Activated CD4-positive, alpha-beta T cell treated with anti-CD3 and anti-CD28 coated beads, Interleukin-2, amount 10 ng/mL, durations not matched to agents 7 days and 5 days (primary cell): Measurements from ENCODE around the gene CCT7. TPM values are rescaled to one million over a fixed set of nuclear protein-coding genes. Genes with fewer than 3 reads are reported as not detected.

ENCODE experiments used
- CTCF ChIA-PET: fragments of 350-600 bp; sonication (Branson Sonifier 250); formaldehyde crosslinking; loops from one replicate; lab custom pipeline; 2021; ENCODE audit warnings: antibody characterized with exemption; lab: Charles Lee
- POLR2A ChIA-PET: fragments of 350-600 bp; sonication (Branson Sonifier 250); formaldehyde crosslinking; loops from one replicate; lab custom pipeline; 2021; ENCODE audit warnings: antibody characterized with exemption; lab: Charles Lee
- DNase-seq: peaks from one replicate; pipeline ENCODE4 v3.0.0-alpha.2; 2020
- H3K27ac Mint-ChIP-seq: one replicate; pipeline ENCODE4 v1.8.0; 2021; ENCODE audit warnings: mild to moderate bottlenecking, moderate library complexity, mixed read lengths
- H3K27me3 Mint-ChIP-seq: one replicate; pipeline ENCODE4 v1.8.0; 2021; ENCODE audit warnings: mixed read lengths
- H3K36me3 Mint-ChIP-seq: one replicate; pipeline ENCODE4 v1.8.0; 2021; ENCODE audit warnings: low read depth, mixed read lengths
- H3K4me1 Mint-ChIP-seq: one replicate; pipeline ENCODE4 v1.8.0; 2021; ENCODE audit warnings: mixed read lengths
- H3K4me3 Mint-ChIP-seq: one replicate; pipeline ENCODE4 v1.8.0; 2021; ENCODE audit warnings: mild to moderate bottlenecking, moderate library complexity, mixed read lengths
- H3K9me3 Mint-ChIP-seq: one replicate; pipeline ENCODE4 v1.8.0; 2021; ENCODE audit warnings: mixed read lengths
- total RNA-seq, 2 experiments: library from RNA; stranded (reverse); gene quantifications; one replicate each; pipeline ENCODE4 v1.2.3, GENCODE V29; 2021

CCT7 gene
- total RNA-seq, 2 experiments from 2014 or later = 281 to 310 TPM

- ChIA-PET POLR2A (interaction anchor here (1.0 kb wide), 1 partner anchor 153 kb away, joined by 4 read pairs; the partner anchor contains the start of gene ALMS1), CTCF (interaction anchor here (0.5 to 9.1 kb wide), 10 partner anchors 9 to 766 kb away, joined by 3 to 45 read pairs (median 4); partner anchors contain the start of gene SMYD5)
- peaks cover 12% of the 10 kb centered on the region for H3K36me3 Mint-ChIP-seq
- H3K4me3 Mint-ChIP-seq = peak overlapping the region; percentile 89
- H3K4me1 Mint-ChIP-seq = peaks cover 33% of the 10 kb centered on the region
- peak overlapping the region; percentile 93 for H3K27ac Mint-ChIP-seq
- no peaks in the 10 kb centered on the region for H3K9me3 Mint-ChIP-seq
- peak; percentile 31 for DNase-seq
- H3K27me3 Mint-ChIP-seq = no peaks in the 10 kb centered on the region
Observed at GRCh38 chr2:73232403-73233153, 1.5 kb upstream of the CCT7 start.

GRCh38 chr2:73233154-73233931 lies 765 bp upstream of the CCT7 start, which contains the start of gene PRADC1:
Gene PRADC1 (minus strand): TSS chr2:73233239. CDS start chr2:73233160, 79 bp downstream.
- H3K27ac Mint-ChIP-seq = peak within 1 kb of the TSS; percentile 93
- H3K9me3 Mint-ChIP-seq = no peaks in the 10 kb centered on the region
- peaks cover 37% of the 10 kb centered on the region for H3K4me1 Mint-ChIP-seq
- CTCF ChIA-PET = interaction anchor here (0.5 to 9.1 kb wide), 10 partner anchors 10 to 765 kb away, joined by 3 to 45 read pairs (median 4); partner anchors contain the start of gene SMYD5
- POLR2A ChIA-PET = interaction anchor here (0.6 to 1.0 kb wide), 3 partner anchors 18 to 152 kb away, joined by 3 to 4 read pairs (median 4); partner anchors contain the start of gene ALMS1
- H3K27me3 Mint-ChIP-seq = no peaks in the 10 kb centered on the region
- H3K4me3 Mint-ChIP-seq = peak within 1 kb of the TSS; percentile 89
- DNase-seq = peak; percentile 98
- peaks cover 12% of the 10 kb centered on the region for H3K36me3 Mint-ChIP-seq

- CTCF ChIA-PET = interaction anchor here (0.6 to 2.3 kb wide), 8 partner anchors 10 to 58 kb away, joined by 3 to 8 read pairs (median 4); no protein-coding TSS in a partner anchor
- POLR2A ChIA-PET = no interaction called here
- no peak for DNase-seq
- H3K36me3 Mint-ChIP-seq = peaks cover 19% of the 10 kb centered on the region
- peak overlapping the region; percentile 89 for H3K4me3 Mint-ChIP-seq
- H3K9me3 Mint-ChIP-seq = no peaks in the 10 kb centered on the region
- peaks cover 47% of the 10 kb centered on the region for H3K4me1 Mint-ChIP-seq
- no peaks in the 10 kb centered on the region for H3K27me3 Mint-ChIP-seq
- peak overlapping the region; percentile 93 for H3K27ac Mint-ChIP-seq
Observed at GRCh38 chr2:73235315-73236028, 1.4 kb downstream of the CCT7 start.

- Mint-ChIP-seq H3K27me3 (no peaks in the 10 kb centered on the region), H3K4me3 (no peak overlapping the region), H3K36me3 (peaks cover 19% of the 10 kb centered on the region), H3K27ac (peak overlapping the region; percentile 55), H3K9me3 (no peaks in the 10 kb centered on the region), H3K4me1 (peaks cover 44% of the 10 kb centered on the region)
- ChIA-PET CTCF (interaction anchor here (1.2 to 2.3 kb wide), 6 partner anchors 8 to 60 kb away, joined by 3 to 8 read pairs (median 4); no protein-coding TSS in a partner anchor), POLR2A (no interaction called here)
- no peak for DNase-seq
Observed at GRCh38 chr2:73237168-73237567, 3.1 kb downstream of the CCT7 start.

- Mint-ChIP-seq H3K4me3 (no peak overlapping the region), H3K4me1 (peaks cover 41% of the 10 kb centered on the region), H3K36me3 (peaks cover 22% of the 10 kb centered on the region), H3K9me3 (no peaks in the 10 kb centered on the region), H3K27me3 (no peaks in the 10 kb centered on the region), H3K27ac (no peak overlapping the region)
- POLR2A ChIA-PET = no interaction called here
- CTCF ChIA-PET = interaction anchor here (1.5 kb wide), 1 partner anchor 9 kb away, joined by 4 read pairs; no protein-coding TSS in a partner anchor
- DNase-seq = no peak
Observed at GRCh38 chr2:73238149-73238548, 4.0 kb downstream of the CCT7 start.

- Mint-ChIP-seq H3K27ac (peak overlapping the region; percentile 46), H3K9me3 (no peaks in the 10 kb centered on the region), H3K27me3 (no peaks in the 10 kb centered on the region), H3K4me1 (peaks cover 44% of the 10 kb centered on the region), H3K36me3 (peaks cover 27% of the 10 kb centered on the region), H3K4me3 (no peak overlapping the region)
- ChIA-PET POLR2A (no interaction called here), CTCF (interaction anchor here (1.0 to 1.5 kb wide), 2 partner anchors 8 kb away, joined by 3 to 4 read pairs; no protein-coding TSS in a partner anchor)
- no peak for DNase-seq
Observed at GRCh38 chr2:73238976-73239375, 4.9 kb downstream of the CCT7 start.

GRCh38 chr2:73239776-73240175 lies 5.7 kb downstream of the CCT7 start:
- no peak for DNase-seq
- ChIA-PET CTCF (interaction anchor here (1.0 kb wide), 1 partner anchor 9 kb away, joined by 3 read pairs; no protein-coding TSS in a partner anchor), POLR2A (no interaction called here)
- no peaks in the 10 kb centered on the region for H3K27me3 Mint-ChIP-seq
- peaks cover 46% of the 10 kb centered on the region for H3K4me1 Mint-ChIP-seq
- peaks cover 35% of the 10 kb centered on the region for H3K36me3 Mint-ChIP-seq
- no peak overlapping the region for H3K27ac Mint-ChIP-seq
- no peak overlapping the region for H3K4me3 Mint-ChIP-seq
- H3K9me3 Mint-ChIP-seq = no peaks in the 10 kb centered on the region

GRCh38 chr2:73243884-73244570 lies 9.9 kb downstream of the CCT7 start:
- Mint-ChIP-seq H3K4me1 (peaks cover 11% of the 10 kb centered on the region), H3K27me3 (no peaks in the 10 kb centered on the region), H3K9me3 (no peaks in the 10 kb centered on the region), H3K36me3 (peaks cover 54% of the 10 kb centered on the region), H3K4me3 (no peak overlapping the region), H3K27ac (peak overlapping the region; percentile 2)
- POLR2A ChIA-PET = no interaction called here
- no peak for DNase-seq
- CTCF ChIA-PET = interaction anchor here (0.9 to 3.9 kb wide), 4 partner anchors 8 to 46 kb away, joined by 3 to 17 read pairs (median 6); partner anchors contain the start of genes CCT7 and PRADC1

- POLR2A ChIA-PET = no interaction called here
- H3K27me3 Mint-ChIP-seq = no peaks in the 10 kb centered on the region
Observed at GRCh38 chr2:73244580-73244979, 10.5 kb downstream of the CCT7 start.

GRCh38 chr2:73246850-73247249 lies 12.7 kb downstream of the CCT7 start:
- Mint-ChIP-seq H3K36me3 (peaks cover 63% of the 10 kb centered on the region), H3K4me1 (peaks cover 7% of the 10 kb centered on the region), H3K27ac (no peak overlapping the region), H3K4me3 (no peak overlapping the region), H3K27me3 (no peaks in the 10 kb centered on the region), H3K9me3 (no peaks in the 10 kb centered on the region)
- ChIA-PET POLR2A (no interaction called here), CTCF (interaction anchor here (1.0 to 1.7 kb wide), 4 partner anchors 8 to 13 kb away, joined by 3 to 4 read pairs (median 4); partner anchors contain the start of genes CCT7 and PRADC1)
- DNase-seq = no peak

More at GRCh38 chr2:73244580-73244979, 10.5 kb downstream of the CCT7 start:
- no peak for DNase-seq
- H3K4me1 Mint-ChIP-seq = peaks cover 7% of the 10 kb centered on the region
- H3K36me3 Mint-ChIP-seq = peaks cover 52% of the 10 kb centered on the region
- CTCF ChIA-PET = interaction anchor here (0.6 to 3.9 kb wide), 5 partner anchors 8 to 392 kb away, joined by 3 to 17 read pairs (median 3); partner anchors contain the start of genes CCT7 and PRADC1
- no peak overlapping the region for H3K4me3 Mint-ChIP-seq
- peak overlapping the region; percentile 2 for H3K27ac Mint-ChIP-seq
- no peaks in the 10 kb centered on the region for H3K9me3 Mint-ChIP-seq

- no peak for DNase-seq
- POLR2A ChIA-PET = no interaction called here
- Mint-ChIP-seq H3K4me3 (no peak overlapping the region), H3K4me1 (no peaks in the 10 kb centered on the region), H3K9me3 (no peaks in the 10 kb centered on the region), H3K27me3 (no peaks in the 10 kb centered on the region), H3K27ac (no peak overlapping the region), H3K36me3 (peaks cover 63% of the 10 kb centered on the region)
- CTCF ChIA-PET = no interaction called here
Observed at GRCh38 chr2:73249636-73250035, 15.5 kb downstream of the CCT7 start.
